ENCODE results near the gene AKNAD1. TPM values are rescaled to one million over a fixed set of nuclear protein-coding genes. Genes with fewer than 3 reads are reported as not detected.

AKNAD1 gene
- polyA plus RNA-seq, 1 of the 3 experiments (the other 2 are of a cell fraction): 0.71 TPM

DNA sequence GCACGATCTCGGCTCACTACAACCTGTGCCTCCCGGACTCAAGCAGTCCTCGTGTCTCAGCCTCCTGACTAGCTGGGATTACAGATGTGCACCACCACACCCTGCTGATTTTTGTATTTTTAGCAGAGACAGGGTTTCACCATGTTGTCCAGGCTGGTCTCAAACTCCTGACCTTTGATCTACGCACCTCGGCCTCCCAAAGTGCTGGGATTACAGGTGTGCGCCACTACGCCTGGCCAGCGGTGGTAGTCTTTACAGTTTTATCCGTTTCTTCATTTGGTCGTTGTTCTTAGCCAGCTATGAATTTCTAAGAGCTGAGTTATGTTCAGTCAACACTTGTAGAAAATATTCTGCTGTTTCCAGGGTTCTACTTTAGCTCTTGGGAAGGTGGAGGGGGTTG, 53.3 kb downstream of the AKNAD1 start:
- H4K20me1 ChIP-seq (ENCODE audit: insufficient read depth): no peaks in the 10 kb centered on the region
- no peak overlapping the region for H2AFZ ChIP-seq (ENCODE audit: low read depth)
- WGBS (ENCODE audit: low lambda C conversion rate): 97% methylated on average over 11 of the region's 11 CpGs
- no peak for TF ChIP-seq GATA2 (CRISPR knock-in tag; IDR thresholded peaks at IDR 0.05)
- TF ChIP-seq YY1 (IDR thresholded peaks at IDR 0.05; ENCODE audit: low read depth): no peak
- TF ChIP-seq FOSL2 (IDR thresholded peaks at IDR 0.05; ENCODE audit: borderline replicate concordance, low read depth): no peak
- TF ChIP-seq CHD2 (IDR thresholded peaks at IDR 0.05; ENCODE audit: low read length, partially characterized antibody): no peak
- no peak for TF ChIP-seq TAF1 (IDR thresholded peaks at IDR 0.05; ENCODE audit: borderline replicate concordance, low read depth, low read length)
- no peak for TF ChIP-seq FOXM1 (IDR thresholded peaks at IDR 0.05; ENCODE audit: low read depth)
- no peaks in the 10 kb centered on the region for H3K9me2 ChIP-seq
- CTCF ChIA-PET: no interaction called here
- H3K27ac ChIP-seq (ENCODE audit: low read depth in 2 of 2, low read length in 1 of 2): no peak overlapping the region
- POLR2A ChIA-PET: no interaction called here
- H3F3A ChIP-seq (replicated peaks; ENCODE audit: insufficient read depth): peaks cover 7% of the 10 kb centered on the region
- H3K4me2 ChIP-seq: no peak overlapping the region
- DNase-seq: no peak
- no peaks in the 10 kb centered on the region for H3K27me3 ChIP-seq (ENCODE audit: insufficient read depth)
- no peaks in the 10 kb centered on the region for H3K9me3 ChIP-seq
- no peak overlapping the region for H3K9ac ChIP-seq
- H3K36me3 ChIP-seq (replicated peaks in 1 of 2; ENCODE audit: control insufficient read depth in 1 of 2, insufficient read depth in 2 of 2, low read length in 1 of 2): peaks cover 40 to 66% of the 10 kb centered on the region in 2 experiments
- no peaks in the 10 kb centered on the region; a peak in 1 of 4 replicates for H3K4me1 ChIP-seq (ENCODE audit: control insufficient read depth in 1 of 2, insufficient read depth in 2 of 2, low read depth in 1 of 2, low read length in 1 of 2)
- H3K4me3 ChIP-seq (ENCODE audit: low read depth in 2 of 2, low read length in 1 of 2): no peak overlapping the region
- no peaks in the 10 kb centered on the region for H3K79me2 ChIP-seq (ENCODE audit: insufficient read depth)

DNA sequence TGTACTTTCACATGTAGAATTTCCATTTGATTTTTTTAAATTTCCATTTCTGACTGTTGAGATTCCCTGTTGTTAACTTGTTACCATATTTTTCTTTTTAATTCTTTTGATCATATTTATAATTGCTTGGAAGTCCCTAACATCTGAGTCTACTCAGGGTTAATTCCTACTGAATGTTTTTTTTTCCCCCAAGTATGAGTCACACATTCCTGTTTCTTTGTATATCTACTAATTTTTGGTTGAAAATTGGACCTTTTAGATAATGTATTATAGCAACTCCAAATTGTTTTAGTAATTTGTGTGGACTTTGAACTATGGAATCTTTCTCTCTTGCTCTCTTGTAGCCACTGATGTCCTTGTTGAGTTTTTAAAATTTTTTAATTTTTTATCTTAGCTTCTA, 55.8 kb downstream of the AKNAD1 start:
- no peak for DNase-seq

More for the DNA sequence above, 55.8 kb downstream of the AKNAD1 start:
- Histone ChIP-seq H3F3A (replicated peaks; ENCODE audit: insufficient read depth) (peaks cover 7% of the 10 kb centered on the region), H3K27me3 (ENCODE audit: insufficient read depth) (no peaks in the 10 kb centered on the region), H3K79me2 (ENCODE audit: insufficient read depth) (no peaks in the 10 kb centered on the region), H3K27ac (ENCODE audit: low read depth in 2 of 2, low read length in 1 of 2) (peak overlapping the region in 1 of 2 experiments; percentile 34; a peak in 1 of 4 replicates), H3K4me2 (no peak overlapping the region), H2AFZ (ENCODE audit: low read depth) (no peak overlapping the region), H3K4me3 (ENCODE audit: low read depth in 2 of 2, low read length in 1 of 2) (no peak overlapping the region), H3K4me1 (ENCODE audit: control insufficient read depth in 1 of 2, insufficient read depth in 2 of 2, low read depth in 1 of 2, low read length in 1 of 2) (no peaks in the 10 kb centered on the region; a peak in 1 of 4 replicates), H3K36me3 (replicated peaks in 1 of 2; ENCODE audit: control insufficient read depth in 1 of 2, insufficient read depth in 2 of 2, low read length in 1 of 2) (peaks cover 37 to 67% of the 10 kb centered on the region in 2 experiments), H3K9ac (no peak overlapping the region), H4K20me1 (ENCODE audit: insufficient read depth) (no peaks in the 10 kb centered on the region), H3K9me3 (no peaks in the 10 kb centered on the region), H3K9me2 (no peaks in the 10 kb centered on the region)
- CTCF ChIA-PET: no interaction called here
- POLR2A ChIA-PET: no interaction called here
- TF ChIP-seq TAF1 (IDR thresholded peaks at IDR 0.05; ENCODE audit: borderline replicate concordance, low read depth, low read length) (no peak), TCF12 (IDR thresholded peaks at IDR 0.05) (peak; percentile 36), RAD21 (IDR thresholded peaks at IDR 0.05; ENCODE audit: low read length) (no peak), ELF1 (IDR thresholded peaks at IDR 0.05) (no peak), RFX5 (IDR thresholded peaks at IDR 0.05; ENCODE audit: low read length) (no peak), FOSL2 (IDR thresholded peaks at IDR 0.05; ENCODE audit: borderline replicate concordance, low read depth) (peak; percentile 65; the same call in 1 of the 2 replicates), JUND (IDR thresholded peaks at IDR 0.05) (peak; percentile 53), POLR2AphosphoS5 (IDR thresholded peaks at IDR 0.05; ENCODE audit: low read depth, low read length) (no peak), NFIC (IDR thresholded peaks at IDR 0.05; ENCODE audit: borderline replicate concordance) (no peak), SMC3 (IDR thresholded peaks at IDR 0.05; ENCODE audit: low read depth, low read length) (no peak), GABPA (IDR thresholded peaks at IDR 0.05; ENCODE audit: low read depth) (no peak), EP300 (IDR thresholded peaks at IDR 0.05; ENCODE audit: borderline replicate concordance in 1 of 2, low read depth in 1 of 2, low read length in 1 of 2) (no peak)
- TF ChIP-seq, protein P1, sequence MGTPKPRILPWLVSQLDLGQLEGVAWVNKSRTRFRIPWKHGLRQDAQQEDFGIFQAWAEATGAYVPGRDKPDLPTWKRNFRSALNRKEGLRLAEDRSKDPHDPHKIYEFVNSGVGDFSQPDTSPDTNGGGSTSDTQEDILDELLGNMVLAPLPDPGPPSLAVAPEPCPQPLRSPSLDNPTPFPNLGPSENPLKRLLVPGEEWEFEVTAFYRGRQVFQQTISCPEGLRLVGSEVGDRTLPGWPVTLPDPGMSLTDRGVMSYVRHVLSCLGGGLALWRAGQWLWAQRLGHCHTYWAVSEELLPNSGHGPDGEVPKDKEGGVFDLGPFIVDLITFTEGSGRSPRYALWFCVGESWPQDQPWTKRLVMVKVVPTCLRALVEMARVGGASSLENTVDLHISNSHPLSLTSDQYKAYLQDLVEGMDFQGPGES (IDR thresholded peaks at IDR 0.05; ENCODE audit: low read depth, low read length): no peak
- TF ChIP-seq, protein P2, sequence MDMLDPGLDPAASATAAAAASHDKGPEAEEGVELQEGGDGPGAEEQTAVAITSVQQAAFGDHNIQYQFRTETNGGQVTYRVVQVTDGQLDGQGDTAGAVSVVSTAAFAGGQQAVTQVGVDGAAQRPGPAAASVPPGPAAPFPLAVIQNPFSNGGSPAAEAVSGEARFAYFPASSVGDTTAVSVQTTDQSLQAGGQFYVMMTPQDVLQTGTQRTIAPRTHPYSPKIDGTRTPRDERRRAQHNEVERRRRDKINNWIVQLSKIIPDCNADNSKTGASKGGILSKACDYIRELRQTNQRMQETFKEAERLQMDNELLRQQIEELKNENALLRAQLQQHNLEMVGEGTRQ (IDR thresholded peaks at IDR 0.05; ENCODE audit: borderline replicate concordance, low read depth, low read length): no peak
- TF ChIP-seq, protein P3, sequence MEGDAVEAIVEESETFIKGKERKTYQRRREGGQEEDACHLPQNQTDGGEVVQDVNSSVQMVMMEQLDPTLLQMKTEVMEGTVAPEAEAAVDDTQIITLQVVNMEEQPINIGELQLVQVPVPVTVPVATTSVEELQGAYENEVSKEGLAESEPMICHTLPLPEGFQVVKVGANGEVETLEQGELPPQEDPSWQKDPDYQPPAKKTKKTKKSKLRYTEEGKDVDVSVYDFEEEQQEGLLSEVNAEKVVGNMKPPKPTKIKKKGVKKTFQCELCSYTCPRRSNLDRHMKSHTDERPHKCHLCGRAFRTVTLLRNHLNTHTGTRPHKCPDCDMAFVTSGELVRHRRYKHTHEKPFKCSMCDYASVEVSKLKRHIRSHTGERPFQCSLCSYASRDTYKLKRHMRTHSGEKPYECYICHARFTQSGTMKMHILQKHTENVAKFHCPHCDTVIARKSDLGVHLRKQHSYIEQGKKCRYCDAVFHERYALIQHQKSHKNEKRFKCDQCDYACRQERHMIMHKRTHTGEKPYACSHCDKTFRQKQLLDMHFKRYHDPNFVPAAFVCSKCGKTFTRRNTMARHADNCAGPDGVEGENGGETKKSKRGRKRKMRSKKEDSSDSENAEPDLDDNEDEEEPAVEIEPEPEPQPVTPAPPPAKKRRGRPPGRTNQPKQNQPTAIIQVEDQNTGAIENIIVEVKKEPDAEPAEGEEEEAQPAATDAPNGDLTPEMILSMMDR (IDR thresholded peaks at IDR 0.05): no peak
- TF ChIP-seq, protein P4, sequence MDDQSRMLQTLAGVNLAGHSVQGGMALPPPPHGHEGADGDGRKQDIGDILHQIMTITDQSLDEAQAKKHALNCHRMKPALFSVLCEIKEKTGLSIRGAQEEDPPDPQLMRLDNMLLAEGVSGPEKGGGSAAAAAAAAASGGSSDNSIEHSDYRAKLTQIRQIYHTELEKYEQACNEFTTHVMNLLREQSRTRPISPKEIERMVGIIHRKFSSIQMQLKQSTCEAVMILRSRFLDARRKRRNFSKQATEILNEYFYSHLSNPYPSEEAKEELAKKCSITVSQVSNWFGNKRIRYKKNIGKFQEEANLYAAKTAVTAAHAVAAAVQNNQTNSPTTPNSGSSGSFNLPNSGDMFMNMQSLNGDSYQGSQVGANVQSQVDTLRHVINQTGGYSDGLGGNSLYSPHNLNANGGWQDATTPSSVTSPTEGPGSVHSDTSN (IDR thresholded peaks at IDR 0.05): no peak
